Motor neuron (in vitro differentiated cells): ENCODE measurements around the gene CNOT2. TPM values are rescaled to one million over a fixed set of nuclear protein-coding genes. Genes with fewer than 3 reads are reported as not detected.
A peak's percentile ranks its signal among the peaks of the same experiment; 100 is the strongest.

Source experiments
- ATAC-seq, 8 experiments: fragments of 200-7000 bp; cut with Tn5 transposase; replicated peaks in 6 of 8; 2 replicates each; pipeline ENCODE4 v1.8.0; 2021; ENCODE audit warnings: mild to moderate bottlenecking in 8 of 8, moderate library complexity in 8 of 8
- H3K27ac ChIP-seq, 2 donors: fragments of 250-450 bp; sonication (Bioruptor Pico); 2 replicates each; pipeline ENCODE4 v1.9.0; 2021; ENCODE audit warnings: antibody characterized with exemption in 2 of 2, mild to moderate bottlenecking in 2 of 2, moderate library complexity in 1 of 2
- H3K4me1 ChIP-seq, 2 donors: fragments of 250-450 bp; sonication (Bioruptor Pico); replicated peaks in 1 of 2; 2 replicates each; pipeline ENCODE4 v1.6.1; 2021; ENCODE audit warnings: antibody characterized with exemption in 2 of 2, mild to moderate bottlenecking in 2 of 2, moderate library complexity in 1 of 2
- H3K4me3 ChIP-seq, 5 donors: fragments of 250-450 bp; sonication (Bioruptor Pico); 2 replicates each; pipeline ENCODE4 v1.9.0; 2021; ENCODE audit warnings: antibody characterized with exemption in 5 of 5, mild to moderate bottlenecking in 5 of 5, moderate library complexity in 4 of 5
- WGBS, 10 experiments: fragments of 450-650 bp; shearing (Covaris generic); methylation state at CpG; one replicate each; pipeline ENCODE4 v1.0.0; 2022; 5-methylcytosine and 5-hydroxymethylcytosine counted together
- in situ Hi-C, 9 experiments: fragments of 400-800 bp; cut with MboI; loops; one replicate each; pipeline ENCODE4 v1.15.0; 2021; ENCODE audit warnings: low sequenced_read_pairs in 9 of 9, low pct_unique_long_range_greater_than_20kb in 2 of 9; ENCODE audit not compliant: unreplicated experiment in 9 of 9
- total RNA-seq, 8 experiments: library from RNA; unstranded; fragments of 300-600 nt; gene quantifications; 2 replicates each; pipeline versions ENCODE4 v1.2.3 to v1.2.4, GENCODE V29; 2022

Gene CNOT2, protein sequence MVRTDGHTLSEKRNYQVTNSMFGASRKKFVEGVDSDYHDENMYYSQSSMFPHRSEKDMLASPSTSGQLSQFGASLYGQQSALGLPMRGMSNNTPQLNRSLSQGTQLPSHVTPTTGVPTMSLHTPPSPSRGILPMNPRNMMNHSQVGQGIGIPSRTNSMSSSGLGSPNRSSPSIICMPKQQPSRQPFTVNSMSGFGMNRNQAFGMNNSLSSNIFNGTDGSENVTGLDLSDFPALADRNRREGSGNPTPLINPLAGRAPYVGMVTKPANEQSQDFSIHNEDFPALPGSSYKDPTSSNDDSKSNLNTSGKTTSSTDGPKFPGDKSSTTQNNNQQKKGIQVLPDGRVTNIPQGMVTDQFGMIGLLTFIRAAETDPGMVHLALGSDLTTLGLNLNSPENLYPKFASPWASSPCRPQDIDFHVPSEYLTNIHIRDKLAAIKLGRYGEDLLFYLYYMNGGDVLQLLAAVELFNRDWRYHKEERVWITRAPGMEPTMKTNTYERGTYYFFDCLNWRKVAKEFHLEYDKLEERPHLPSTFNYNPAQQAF
- 100 to 1,000 TPM in 2 of 8 experiments, 10 to 100 TPM in 6; 67.9 to 163 (median 84.9) TPM for total RNA-seq

GRCh38 chr12:70242695-70243509, at the start of gene CNOT2:
Gene CNOT2, plus strand, starts transcription at chr12:70243433. Its CDS starts 34,794 bp downstream, at chr12:70278227.
- in situ Hi-C loops = loop anchor here in 1 of 9 experiments (25.0 kb wide), 1 partner anchor 356 kb away; no protein-coding TSS in a partner anchor
- Histone ChIP-seq H3K4me1 (peaks cover 5 to 33% of the 10 kb centered on the region in 2 donors), H3K27ac (peak within 1 kb of the TSS; percentile 99), H3K4me3 (peak within 1 kb of the TSS; percentile 81 to 98 (median 97))
- peak; percentile 72 to 87 (median 84) for ATAC-seq
- WGBS, 10 experiments = 0 to 6% (median 0%) methylated on average over 2 to 18 of the region's 64 CpGs; no CpG with 5 or more reads in 2 of the 10 experiments

- Histone ChIP-seq H3K4me1 (peaks cover 11 to 17% of the 10 kb centered on the region in 2 donors), H3K27ac (no peak overlapping the region), H3K4me3 (no peak overlapping the region)
- in situ Hi-C loops = no loop called here
- ATAC-seq = no peak
Measured at GRCh38 chr12:70194076-70194475, 49.2 kb upstream of the CNOT2 start.

DNA sequence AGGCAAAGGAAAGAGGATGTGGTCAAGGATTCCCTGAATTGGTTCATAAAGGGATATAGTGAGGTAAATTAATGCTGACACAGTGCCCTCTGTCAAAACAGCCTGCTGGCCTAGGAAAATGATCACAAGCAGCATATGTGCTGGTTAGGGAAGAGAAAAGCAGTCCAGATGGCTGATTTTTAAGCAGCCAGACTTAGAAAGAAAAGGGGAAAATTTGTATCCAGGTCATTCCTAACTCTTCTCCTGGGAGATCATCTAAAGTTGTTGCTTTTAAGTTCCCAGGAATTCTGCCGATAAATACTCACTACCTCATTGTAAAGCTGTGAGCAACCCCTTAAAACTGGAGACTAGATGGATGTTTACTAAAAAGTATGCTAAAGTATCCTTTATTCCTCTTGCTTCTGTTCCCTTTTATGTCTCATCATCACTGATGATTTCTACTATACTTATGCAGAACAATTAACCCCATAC, 46.4 kb upstream of the CNOT2 start:
- WGBS, 10 experiments = 14 to 36% (median 20%) methylated on average over 1 of the region's 1 CpG; no CpG with 5 or more reads in 5 of the 10 experiments
- Histone ChIP-seq H3K27ac (no peak overlapping the region), H3K4me3 (no peak overlapping the region), H3K4me1 (peaks cover 11 to 17% of the 10 kb centered on the region in 2 donors)
- peak in 5 of 8 experiments; percentile 22 to 65 (median 58) for ATAC-seq
- in situ Hi-C loops = no loop called here

GRCh38 chr12:70197345-70197744, 45.9 kb upstream of the CNOT2 start:
- peak in 5 of 8 experiments; percentile 31 to 89 (median 72) for ATAC-seq
- H3K4me3 ChIP-seq = no peak overlapping the region

DNA sequence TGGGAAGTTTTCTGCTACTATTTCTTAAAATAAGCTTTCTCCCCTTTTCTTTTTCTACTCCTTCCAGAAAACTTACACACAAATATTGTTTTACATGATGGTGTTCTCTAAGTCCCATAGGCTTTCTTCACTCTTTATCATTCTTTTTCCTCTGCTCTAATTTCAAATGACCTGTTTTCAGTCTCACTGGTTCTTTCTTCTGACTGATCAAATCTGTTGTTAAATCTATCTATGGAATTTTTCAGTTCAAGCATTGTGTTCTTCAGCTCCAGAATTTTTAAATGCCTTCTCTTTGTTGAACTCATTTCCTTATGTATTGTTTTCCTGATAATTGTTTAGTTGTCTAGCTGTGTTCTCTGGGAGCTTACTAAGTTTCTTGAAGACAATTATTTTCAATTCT, 29.5 kb upstream of the CNOT2 start:
- H3K27ac ChIP-seq = no peak overlapping the region
- no peak for ATAC-seq
- in situ Hi-C loops = no loop called here

More at GRCh38 chr12:70197345-70197744, 45.9 kb upstream of the CNOT2 start:
- Histone ChIP-seq H3K4me1 (peaks cover 11 to 17% of the 10 kb centered on the region in 2 donors), H3K27ac (no peak overlapping the region)
- in situ Hi-C loops = no loop called here

DNA sequence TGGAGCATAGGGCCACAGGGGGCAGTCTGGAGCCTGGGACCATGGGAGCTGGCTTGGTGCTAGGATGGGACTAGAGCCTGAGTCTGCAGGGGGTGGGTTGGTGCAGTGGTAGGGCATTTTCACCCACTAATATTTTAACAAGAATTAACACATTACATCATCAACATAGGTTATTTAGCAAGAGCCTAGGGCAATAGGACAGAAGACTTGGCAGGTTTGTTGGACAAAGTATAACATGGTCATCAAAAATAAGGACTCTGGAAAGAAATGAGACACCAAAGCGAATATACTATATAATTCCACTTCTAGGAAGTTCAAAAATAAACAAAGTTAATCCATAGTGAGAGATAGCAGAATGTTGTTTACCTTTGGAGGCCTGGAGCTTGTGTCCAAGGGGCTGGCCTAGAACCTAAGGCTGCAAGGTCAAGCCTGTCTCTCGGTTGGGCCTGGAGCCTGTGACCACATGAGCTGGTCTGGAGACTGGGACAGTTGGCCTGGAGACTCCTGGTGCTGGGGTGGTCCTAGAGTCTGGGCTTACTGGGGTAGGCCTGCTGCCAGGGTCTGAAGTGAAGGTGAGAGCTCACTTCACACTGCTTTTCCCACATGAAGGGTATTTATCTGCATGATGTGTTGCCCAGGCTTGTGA, 28.1 kb upstream of the CNOT2 start:
- Histone ChIP-seq H3K27ac (no peak overlapping the region), H3K4me1 (no peaks in the 10 kb centered on the region), H3K4me3 (no peak overlapping the region)
- in situ Hi-C loops = no loop called here
- ATAC-seq = no peak
- 77 to 100% (median 96%) methylated on average over 1 to 2 of the region's 2 CpGs; no CpG with 5 or more reads in 6 of the 10 experiments for WGBS, 10 experiments

More for the DNA sequence above, 29.5 kb upstream of the CNOT2 start:
- Histone ChIP-seq H3K4me1 (no peaks in the 10 kb centered on the region), H3K4me3 (no peak overlapping the region)

GRCh38 chr12:70217416-70217815, 25.8 kb upstream of the CNOT2 start:
- no peak for ATAC-seq
- H3K4me3 ChIP-seq = no peak overlapping the region
- in situ Hi-C loops = no loop called here
- no peaks in the 10 kb centered on the region for H3K4me1 ChIP-seq
- no peak overlapping the region for H3K27ac ChIP-seq

- ATAC-seq = no peak
- in situ Hi-C loops = no loop called here
- H3K27ac ChIP-seq = no peak overlapping the region
- H3K4me3 ChIP-seq = no peak overlapping the region
- no peaks in the 10 kb centered on the region for H3K4me1 ChIP-seq
Measured at GRCh38 chr12:70221626-70222025, 21.6 kb upstream of the CNOT2 start.

GRCh38 chr12:70227911-70228310, 15.3 kb upstream of the CNOT2 start:
- Histone ChIP-seq H3K27ac (no peak overlapping the region), H3K4me1 (no peaks in the 10 kb centered on the region), H3K4me3 (no peak overlapping the region)
- WGBS, 10 experiments = 71 to 100% (median 93%) methylated on average over 2 of the region's 2 CpGs; no CpG with 5 or more reads in 2 of the 10 experiments
- in situ Hi-C loops = loop anchor here in 1 of 9 experiments (25.0 kb wide), 1 partner anchor 341 kb away; no protein-coding TSS in a partner anchor
- no peak for ATAC-seq

DNA sequence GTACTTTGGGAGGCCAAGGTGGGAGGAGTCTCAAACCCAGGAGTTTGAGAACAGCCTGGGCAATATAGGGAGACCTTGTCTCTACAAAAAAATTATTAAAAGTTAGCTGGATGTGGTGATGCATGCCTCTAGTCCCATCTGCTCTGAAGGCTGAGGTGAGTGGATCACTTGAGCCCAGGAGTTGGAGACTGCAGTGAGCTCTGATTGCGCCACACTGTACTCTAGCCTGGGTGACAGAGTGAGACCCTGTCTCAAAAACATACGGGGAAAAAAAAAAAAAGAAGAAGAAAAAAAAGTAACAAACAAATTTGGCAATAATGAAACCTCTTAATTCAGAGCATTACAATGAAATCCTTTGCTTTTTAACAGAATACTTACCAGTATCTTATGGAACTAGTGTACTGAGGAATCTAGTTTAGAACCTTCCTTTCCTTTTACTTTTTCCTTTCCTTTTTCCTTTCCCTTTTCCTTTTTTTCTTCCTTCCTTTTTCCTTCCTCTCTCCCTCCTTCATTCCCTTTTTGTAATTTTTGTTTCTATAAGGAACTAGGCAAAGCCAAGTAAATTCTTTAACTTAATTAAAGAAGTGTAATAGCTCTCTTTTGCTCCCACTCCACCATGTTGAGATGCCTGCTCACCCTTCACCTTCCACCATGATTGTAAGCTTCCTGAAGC, 12.2 kb upstream of the CNOT2 start:
- Histone ChIP-seq H3K4me3 (no peak overlapping the region), H3K4me1 (no peaks in the 10 kb centered on the region), H3K27ac (no peak overlapping the region)
- 60 to 100% (median 100%) methylated on average over 1 to 2 of the region's 2 CpGs; no CpG with 5 or more reads in 1 of the 10 experiments for WGBS, 10 experiments
- ATAC-seq = no peak
- in situ Hi-C loops = loop anchor here in 1 of 9 experiments (25.0 kb wide), 1 partner anchor 344 kb away; no protein-coding TSS in a partner anchor

GRCh38 chr12:70236990-70237389, 6.2 kb upstream of the CNOT2 start:
- in situ Hi-C loops = loop anchor here in 1 of 9 experiments (25.0 kb wide), 1 partner anchor 350 kb away; no protein-coding TSS in a partner anchor
- no peak overlapping the region for H3K27ac ChIP-seq
- H3K4me3 ChIP-seq = no peak overlapping the region
- no peak for ATAC-seq
- WGBS, 10 experiments = 0 to 86% (median 38%) methylated on average over 1 of the region's 1 CpG; no CpG with 5 or more reads in 3 of the 10 experiments
- H3K4me1 ChIP-seq = peaks cover 2 to 10% of the 10 kb centered on the region in 2 donors

DNA sequence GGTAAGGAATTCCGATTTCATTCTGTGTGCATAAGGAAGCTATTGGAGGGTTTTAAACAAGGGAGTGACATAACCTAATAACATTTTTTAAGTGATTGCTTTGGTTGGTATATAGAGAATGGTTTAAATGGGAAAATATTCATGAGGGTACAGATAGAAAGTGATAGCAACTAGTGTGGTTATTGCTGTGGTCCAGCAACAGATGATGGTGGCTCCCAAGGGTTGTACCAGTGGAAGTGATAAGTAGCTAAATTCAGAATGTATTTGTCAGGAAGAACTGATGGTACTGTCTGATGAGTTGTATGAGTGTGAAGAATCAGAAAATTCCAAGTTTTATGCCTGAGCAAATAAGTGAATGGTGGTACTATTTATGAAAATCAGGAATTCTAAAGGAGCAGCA, 2.6 kb upstream of the CNOT2 start:
- H3K27ac ChIP-seq = no peak overlapping the region
- in situ Hi-C loops = loop anchor here in 1 of 9 experiments (25.0 kb wide), 1 partner anchor 353 kb away; no protein-coding TSS in a partner anchor
- H3K4me1 ChIP-seq = peaks cover 2 to 22% of the 10 kb centered on the region in 2 donors
- no peak for ATAC-seq
- H3K4me3 ChIP-seq = no peak overlapping the region
- 67 to 100% (median 100%) methylated on average over 1 of the region's 1 CpG; no CpG with 5 or more reads in 6 of the 10 experiments for whole genome bisulfite sequencing, 10 experiments
